Right renal cortex interstitium (tissue), 3 donors: ENCODE results near the gene DIPK1A. TPM values are rescaled to one million over a fixed set of nuclear protein-coding genes. Genes with fewer than 3 reads are reported as not detected.
A peak's percentile ranks its signal among the peaks of the same experiment; 100 is the strongest.

ENCODE experiments used
- DNase-seq, 3 donors: peaks; one replicate each; pipeline ENCODE4 v3.0.0-alpha.2; 2013; ENCODE audit warnings: low read depth in 3 of 3, low spot score in 2 of 3
- polyA plus RNA-seq, 3 donors: library from polyadenylated mRNA; unstranded; fragments of 120-200 nt; gene quantifications; one replicate each; pipeline ENCODE4 v1.2.1, GENCODE V29; 2013; ENCODE audit not compliant: insufficient read length in 3 of 3

Gene DIPK1A
- polyA plus RNA-seq: 1 to 10 TPM; 9.1 to 9.6 (median 9.4) TPM

DNA sequence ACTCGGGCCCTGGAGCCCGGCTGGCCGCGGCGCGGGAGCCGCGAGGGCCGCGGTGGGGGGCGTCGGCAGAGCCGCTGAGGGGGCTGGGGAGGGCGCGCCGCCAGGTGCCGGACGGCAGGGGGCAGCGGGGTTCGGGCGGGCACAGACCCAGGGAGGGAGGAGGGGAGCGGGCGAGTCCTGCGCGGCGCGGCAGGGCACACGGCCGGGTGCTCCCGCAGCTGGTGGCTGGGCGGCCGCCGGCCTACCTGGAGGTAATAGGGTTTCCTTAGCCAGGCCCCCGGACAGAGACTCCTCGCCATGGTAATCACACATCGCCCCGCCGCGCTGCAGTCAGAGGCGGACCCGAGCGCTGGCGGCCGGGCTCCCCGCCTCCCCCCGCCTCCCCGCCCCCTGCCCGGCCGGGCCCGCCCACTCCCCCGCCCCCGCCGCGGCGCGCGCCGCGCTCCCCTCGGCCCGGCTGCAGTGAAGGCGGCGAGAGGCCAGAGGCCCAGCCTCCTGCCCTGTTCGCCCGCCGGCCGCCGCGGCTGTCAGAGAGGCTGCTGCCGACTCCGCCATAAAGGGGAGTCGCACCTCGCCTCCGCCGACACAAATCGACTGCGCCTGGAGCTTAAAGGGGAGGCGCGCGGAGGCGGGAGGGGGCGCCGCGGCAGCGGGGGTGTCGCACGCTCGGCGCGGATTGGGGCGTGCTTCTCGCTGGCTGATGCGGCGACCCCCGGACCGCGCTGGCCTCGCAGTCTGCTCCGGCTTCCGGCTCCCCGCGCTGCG lies at the start of gene DIPK1A:
Gene DIPK1A (minus strand): TSS at position 332 of the 765 bp plus-strand sequence. CDS start 33 bp downstream, at position 299.
- DNase-seq: peak in 2 of 3 donors; percentile 46 to 64

DNA sequence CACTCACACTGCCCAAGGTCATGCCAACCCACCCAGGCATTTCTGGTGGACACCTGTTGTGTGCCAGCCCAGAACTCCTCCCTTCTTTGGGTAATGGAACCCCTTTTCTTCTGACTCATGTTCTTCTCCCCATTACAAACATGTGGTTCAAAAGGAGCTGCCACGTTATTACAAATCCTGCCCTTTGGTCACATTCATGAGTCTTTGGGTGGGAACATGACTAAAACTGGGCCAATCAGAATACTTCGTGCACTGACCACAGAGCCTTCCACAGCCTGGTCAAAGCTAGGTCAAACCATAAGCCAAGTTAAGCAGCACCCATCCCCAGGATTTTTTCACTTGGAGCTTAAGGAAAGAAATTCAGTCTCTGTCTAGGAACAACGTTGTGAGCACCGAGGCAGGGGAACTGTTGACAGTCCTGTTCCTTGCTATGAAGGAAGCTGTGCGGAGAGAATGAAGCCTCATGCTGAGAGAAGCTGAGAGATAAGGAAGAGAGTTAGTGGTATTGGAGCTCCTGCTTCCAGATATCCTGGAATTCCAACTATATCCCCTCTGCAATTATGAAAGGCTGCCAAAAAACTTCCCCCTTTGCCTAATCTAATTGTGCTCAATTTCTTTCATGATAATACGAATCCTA lies 46.8 kb upstream of the DIPK1A start:
- no peak for DNase-seq

DNA sequence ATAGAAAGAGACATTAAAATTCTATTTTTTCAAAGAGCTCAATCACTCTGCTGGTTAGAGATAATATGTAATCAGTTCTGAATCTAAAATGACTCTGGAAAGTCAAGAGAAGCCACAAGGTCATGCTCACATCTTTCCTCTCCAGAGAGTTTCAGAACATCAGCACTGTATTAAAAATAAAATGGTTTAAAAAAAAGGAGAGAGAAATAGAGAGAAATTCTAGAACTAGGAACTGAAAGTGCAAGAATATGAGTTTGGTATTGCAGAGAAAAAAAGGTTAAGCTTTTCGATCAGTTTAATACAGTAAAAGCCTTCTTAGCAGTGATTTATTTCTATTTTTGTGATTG lies 44.0 kb upstream of the DIPK1A start:
- DNase-seq: no peak

DNA sequence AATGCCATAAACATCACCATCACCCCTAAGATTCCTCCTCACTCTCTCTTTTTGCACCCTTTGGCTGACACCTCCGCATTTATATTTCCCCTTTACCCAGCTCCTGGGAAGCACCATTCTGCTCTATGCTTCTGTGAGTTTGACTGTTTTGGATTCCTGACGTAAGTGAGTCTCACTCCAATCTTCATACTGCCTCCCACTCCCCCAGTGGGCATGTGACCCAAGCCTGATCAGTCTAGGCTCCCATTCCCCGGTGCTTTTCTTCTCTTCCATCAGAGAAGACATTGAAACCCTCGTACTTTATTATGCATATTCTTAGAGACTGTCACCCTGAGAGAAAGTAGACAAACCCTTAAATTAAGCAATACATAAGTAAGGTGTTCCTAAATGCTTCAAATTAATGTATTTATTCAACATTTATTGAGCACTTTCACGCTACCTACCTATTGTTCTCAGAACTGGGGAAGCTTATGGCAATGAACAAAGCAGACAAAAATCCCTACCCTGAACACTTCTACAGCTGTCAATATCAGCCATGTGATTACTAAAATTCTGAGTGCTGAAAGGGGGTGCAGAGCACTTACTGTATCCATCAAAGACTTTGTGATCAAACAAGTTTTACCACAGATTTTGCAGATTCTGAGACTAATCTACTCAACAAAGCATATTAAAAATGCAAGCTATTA lies 43.4 kb upstream of the DIPK1A start:
- DNase-seq: no peak

DNA sequence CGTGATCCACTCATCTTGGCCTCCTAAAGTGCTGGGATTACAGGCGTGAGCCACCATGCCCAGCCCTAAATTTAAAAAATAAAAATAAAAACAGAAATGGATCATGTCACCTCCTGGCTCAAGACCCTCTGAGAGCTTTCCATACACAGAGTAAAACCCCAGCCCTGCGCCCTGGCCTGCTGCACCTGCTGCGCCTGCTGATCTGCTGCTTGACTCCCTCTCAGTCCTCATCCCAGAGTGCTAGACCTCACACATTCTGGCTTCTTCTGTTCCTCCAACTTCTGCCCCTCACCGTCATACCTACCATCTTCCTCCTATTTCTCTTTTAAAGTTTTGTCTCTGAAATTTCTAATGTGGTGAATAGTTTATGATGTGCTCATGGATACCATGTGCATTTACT lies 42.7 kb upstream of the DIPK1A start:
- no peak for DNase-seq

DNA sequence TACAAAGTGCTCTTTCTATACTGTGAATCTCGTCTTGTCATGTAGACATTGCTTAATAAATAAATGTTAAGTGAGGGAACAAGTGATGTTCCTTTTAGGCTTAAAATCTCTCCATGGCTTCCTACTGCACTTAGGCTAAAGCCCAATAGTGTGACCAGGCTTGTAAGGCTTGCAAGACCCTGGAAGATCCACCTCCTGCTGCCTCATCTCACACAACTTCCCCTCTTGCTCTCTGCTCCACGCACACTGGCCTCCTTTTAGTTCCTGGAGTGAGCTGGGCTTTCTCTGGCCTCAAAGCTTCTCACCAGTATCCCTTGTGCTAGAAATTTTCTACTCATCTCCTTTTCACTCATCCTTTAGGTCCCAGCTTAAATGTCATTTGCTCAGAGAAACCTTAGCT lies 41.5 kb upstream of the DIPK1A start:
- no peak for DNase-seq

DNA sequence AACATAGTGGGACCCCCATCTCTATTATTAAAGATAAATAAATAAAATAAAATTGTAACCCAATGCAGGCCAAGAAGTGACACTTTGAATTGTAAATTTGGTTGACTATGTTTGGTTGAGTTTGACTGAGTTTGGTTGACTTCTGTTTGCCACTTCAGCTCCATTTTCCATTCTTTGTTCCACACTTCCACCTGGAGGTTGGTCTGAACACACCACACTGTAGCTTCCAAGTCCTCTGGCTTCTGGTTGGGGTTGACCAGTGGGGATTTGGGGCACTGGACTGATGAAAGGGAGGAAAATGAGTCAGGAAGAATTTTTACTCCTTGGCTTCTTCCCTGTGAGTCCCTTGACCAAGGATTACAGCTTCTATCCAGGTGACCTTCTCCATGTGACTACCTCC lies 40.6 kb upstream of the DIPK1A start:
- no peak for DNase-seq

DNA sequence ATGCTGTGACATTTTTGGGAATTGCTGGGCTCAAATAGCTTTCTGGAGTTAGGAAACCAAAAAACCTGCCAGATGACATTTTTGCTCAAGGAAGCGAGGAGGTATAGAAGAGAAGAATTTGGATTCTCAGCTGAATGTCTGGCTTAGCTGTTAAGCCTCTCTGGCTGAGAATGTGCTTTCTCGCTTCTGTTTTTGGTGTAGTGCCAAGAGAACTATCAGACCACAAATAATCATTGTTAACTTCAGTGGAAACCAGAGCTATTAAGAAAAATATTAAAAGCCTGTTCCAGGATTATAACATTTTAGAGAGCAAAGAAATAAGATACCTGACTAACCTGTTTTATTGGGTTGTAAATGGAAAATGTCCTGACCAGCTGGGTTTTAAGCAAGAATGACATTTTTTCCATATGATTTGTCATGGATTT lies 39.5 kb upstream of the DIPK1A start:
- no peak for DNase-seq

DNA sequence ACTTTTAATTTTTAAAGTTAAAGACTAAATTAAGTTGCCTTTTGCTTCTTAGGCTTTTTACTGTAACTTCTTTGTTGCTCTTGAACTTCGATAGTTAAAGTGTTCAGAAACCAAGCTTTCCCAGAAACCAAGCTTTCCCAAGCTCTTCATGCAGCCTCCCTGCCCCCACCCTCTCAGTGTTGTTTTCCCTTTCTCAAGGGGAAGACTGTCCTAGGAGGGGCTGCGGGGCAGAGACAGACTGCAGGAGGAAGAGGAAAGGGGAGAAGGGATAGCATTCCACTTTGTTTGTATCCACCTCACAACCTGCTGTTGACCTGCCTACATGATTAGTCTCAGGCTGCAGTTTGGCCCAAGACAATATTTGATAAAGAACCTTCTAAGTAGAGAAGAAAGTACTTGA lies 39.0 kb upstream of the DIPK1A start:
- DNase-seq: no peak

DNA sequence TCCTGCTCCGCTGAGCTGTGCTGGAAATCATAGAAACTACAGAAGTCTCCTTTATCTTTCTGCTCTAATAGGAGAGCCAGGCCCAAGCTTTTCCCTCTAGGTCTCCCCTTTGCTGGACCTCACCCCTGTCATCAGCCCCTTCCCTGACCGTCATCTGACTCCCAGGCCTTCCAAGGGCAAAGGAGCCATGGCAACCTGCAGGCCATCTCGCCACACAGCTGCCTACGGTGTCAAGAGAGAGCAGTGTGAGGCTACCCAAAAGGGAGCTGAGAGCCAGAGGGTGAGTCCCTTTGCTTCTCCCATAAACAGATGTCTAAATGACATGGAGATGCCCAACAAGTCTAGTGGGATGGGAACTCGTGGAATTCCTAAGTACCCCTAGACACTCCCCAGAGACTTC lies 37.6 kb upstream of the DIPK1A start:
- no peak for DNase-seq

DNA sequence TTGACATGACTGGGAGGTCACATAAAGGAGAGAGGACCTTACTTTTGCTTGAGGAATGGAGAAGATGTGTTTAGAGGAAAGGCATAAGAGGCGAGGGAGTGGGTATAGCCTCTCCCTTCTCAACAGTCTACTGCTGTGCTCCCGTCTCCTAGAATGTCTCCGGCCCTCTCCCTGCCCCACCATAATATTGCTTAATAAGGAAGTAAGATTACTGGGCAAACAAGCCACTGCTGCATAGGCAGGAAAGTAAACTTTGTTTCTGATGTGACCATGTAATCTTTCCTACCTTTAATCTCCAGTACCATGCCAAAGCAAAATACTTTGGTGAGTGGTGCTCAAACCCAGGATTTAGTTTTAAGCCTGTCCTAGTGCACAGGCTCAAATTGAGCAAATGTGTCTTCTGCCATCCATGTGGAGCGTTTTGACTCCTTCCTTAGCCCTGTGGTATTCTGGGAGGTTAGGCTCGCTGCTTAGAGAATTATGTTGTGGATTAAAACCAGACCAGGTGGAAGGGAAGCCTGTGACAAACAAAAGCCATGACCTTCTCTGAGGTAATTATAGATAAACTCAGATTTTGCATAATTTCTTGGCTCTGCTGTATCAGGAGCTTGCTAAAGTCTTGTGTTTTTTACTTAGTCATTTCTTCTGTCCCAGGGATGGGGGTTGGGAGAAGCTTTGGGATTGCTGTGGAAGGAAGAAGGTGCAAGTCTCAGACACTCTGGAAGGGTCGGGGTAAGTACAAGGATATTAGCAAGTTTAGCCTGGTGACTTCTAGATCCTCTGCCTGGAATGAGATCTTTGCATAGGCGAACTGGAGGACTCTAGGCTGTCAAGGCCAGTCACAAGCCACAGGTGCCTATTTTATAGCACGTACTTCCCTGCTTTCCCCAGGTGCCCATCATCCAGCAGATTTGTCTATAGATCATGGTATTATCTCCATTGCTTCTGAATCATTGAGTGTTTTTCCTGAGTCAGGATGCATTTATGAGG lies 34.5 kb upstream of the DIPK1A start:
- no peak for DNase-seq

DNA sequence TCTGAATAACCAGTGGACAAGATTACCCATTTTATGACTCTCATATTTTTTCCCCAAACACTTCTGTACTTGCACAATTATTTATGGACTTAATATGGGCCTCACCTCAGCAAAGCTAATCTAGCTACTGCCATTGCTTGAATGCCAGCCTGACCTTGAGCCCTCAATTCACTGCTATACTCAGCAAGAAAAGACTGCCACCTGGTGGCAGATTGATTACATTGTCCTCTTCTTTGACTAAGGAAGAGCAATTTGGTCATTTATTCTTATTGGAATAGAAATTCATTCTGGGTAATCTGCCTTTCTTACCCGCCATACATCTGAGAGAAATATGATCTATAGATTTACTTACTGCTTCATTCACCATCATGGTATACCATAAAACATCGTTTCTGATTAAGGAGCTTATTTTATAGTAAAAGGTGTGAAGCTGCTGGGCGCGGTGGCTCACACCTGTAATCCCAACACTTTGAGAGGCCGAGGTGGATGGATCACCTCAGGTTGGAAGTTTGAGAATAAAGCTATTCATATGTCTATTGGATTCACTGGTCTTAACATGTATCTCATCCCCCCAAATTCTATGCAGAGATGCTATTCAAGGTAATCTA lies 32.9 kb upstream of the DIPK1A start:
- peak; percentile 68 to 73 (median 70) for DNase-seq

DNA sequence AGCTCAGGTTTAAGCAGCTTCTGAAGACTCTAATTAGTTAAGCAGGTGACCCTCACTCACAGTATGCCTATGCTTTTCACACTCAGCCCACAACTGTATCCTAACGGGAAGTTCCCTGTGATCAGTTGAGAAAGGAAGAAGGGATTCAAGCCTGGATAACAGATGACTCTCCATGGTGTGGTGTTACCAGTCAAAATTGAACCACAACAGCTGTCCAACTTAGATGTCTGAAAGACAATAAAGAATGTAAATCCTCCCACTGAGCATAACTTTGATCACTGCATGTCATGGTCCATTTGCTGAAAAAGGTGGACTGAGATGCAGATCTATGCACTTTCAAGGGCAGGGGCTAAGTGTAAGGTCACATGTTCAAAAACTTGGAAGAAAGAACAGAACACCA lies 32.3 kb upstream of the DIPK1A start:
- DNase-seq: no peak

DNA sequence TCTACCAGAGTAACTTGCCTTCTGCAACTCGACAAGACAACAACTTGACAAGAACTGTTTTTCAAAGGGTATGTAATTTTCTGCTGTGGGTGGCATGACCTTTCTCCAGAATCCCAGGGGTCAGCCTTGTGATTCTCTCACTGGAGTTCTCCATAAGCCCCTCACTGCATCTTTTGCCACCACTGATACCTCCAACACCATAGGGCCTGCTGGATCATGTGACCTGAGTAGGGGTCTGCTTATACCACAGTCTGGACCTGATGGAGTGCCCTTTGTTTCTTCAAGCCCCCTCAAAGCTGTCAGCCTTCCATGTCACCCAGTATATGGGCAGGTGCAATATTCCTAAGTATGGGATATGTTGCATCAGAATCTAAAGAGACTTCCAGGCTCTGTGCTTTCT lies 31.6 kb upstream of the DIPK1A start:
- DNase-seq: no peak

DNA sequence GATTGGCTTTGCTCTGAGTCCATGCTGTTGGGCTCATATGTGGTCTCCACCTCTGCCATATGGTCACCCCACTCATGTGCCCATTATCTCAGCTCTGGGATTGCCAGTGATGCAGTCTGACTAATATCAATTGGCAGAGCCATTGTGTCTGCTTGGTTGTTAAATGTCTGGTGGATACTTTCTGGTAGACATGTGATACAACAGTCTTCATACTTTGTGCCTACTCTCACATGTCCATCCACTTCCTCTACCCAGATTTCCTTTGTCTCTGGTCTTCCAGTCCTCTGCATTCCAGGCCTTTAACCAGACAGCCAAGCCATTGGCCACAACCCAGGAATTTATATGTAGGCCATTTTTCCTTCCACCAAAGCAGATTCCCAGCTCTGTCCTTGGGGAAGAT lies 30.8 kb upstream of the DIPK1A start:
- DNase-seq: no peak

DNA sequence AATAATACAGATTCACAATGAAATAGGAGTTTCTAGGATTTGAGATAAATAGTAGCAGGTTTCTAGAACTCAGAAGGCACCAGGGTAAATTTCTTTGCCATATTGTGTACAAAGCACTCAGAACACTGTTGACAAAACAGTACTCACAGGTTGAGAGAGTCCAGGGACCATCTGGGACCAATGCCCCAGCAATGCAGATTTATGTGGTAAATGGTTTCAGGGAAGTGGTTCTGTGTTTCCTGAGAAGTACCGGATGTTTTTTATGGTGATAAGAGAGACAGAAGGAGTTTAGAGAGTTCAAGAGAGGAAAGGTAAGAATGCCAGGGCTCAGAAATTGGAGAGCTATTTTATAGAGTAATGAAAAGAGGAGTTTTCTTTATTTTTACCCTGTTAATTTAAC lies 29.6 kb upstream of the DIPK1A start:
- DNase-seq: no peak

DNA sequence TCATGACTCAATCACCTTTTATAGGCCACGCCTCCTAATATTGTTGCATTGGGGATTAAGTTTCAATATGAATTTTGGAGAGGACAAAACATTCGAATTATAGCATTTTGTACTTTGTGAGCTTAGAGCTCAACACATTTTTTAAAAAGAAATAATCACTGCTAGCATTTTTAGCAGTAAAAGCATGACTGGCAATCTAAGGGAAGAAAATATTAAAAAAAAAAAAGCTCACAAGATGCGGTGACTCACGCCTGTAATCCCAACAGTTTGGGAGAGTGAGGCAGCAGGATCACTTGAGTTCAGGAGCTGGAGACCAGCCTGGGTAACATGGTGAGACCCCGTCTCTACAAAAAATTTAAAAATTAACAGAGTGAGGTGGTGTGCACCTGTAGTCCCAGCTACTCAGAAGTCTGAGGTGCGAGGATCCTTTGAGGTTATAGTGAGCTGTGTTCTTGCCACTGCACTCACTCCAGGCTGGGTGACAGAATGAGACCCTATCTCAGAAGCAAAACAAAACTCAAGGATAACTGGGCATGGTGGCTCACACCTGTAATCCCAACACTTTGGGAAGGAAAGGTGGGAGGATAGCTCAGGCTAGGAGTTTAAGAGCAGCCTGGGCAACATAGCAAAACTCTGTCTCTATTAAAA lies 28.8 kb upstream of the DIPK1A start:
- no peak for DNase-seq

DNA sequence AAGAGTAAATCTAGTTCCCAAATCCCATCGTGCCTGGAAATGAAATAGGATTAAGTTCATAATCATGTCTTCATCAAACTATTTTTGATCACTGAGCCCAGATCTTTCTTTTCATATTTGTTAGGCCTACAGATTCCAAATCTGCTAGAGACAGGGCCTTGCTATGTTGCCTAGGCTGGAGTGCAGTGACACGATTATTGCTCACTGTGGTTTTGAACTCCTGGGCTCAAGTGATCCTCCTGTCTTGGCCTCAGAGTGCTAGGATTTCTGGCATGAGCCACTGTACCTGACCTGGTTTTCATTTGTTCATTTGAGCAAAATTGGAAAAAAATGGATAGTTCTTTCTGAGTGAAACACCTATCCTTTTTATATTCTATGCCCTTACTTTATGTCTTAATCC lies 28.0 kb upstream of the DIPK1A start:
- no peak for DNase-seq

DNA sequence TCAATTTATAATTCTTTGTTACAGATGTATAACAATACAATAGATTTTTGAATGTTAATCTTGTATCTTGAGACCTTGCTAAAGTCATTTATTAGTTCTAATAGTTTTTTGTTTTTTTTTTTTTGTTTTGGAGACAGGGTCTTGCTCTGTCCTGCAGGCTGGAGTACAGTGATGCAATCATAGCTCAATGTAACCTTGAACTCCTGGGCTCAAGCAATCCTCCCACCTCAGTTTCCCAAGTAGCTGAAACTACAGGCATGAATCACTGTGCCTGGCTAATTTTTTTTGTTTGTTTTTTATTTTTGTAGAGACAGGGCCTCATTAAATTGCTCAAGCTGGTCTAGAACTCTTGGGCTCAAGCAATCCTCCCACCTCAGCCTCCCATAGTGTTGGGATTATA lies 26.2 kb upstream of the DIPK1A start:
- DNase-seq: no peak

DNA sequence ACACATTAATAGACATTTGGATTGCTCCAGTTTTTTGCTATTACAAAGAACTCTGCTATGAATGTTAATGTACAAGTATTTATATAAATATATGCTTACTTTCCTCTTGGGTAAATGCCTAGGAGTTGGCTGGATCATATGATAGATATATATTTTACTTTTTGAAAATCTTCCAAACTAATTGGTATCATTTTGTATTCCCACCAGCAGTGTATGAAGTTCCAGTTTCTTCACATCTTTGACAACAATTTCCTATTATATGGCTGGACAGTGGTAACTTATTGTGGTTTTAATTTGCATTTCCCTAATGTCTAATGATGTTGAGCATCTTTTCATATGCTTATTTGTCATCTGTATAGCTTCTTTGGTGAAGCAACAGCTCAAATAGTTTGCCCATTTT lies 23.8 kb upstream of the DIPK1A start:
- DNase-seq: no peak
